AG09319 (cell line): ENCODE measurements around the gene CHSY1.
A peak's percentile ranks its signal among the peaks of the same experiment; 100 is the strongest.

Experiments used
- DNase-seq: peaks from one replicate; pipeline ENCODE4 v3.0.0-alpha.2; 2010; ENCODE audit warnings: low read depth; ENCODE audit errors: extremely low read depth
- CTCF ChIP-seq: IDR thresholded peaks from 2 replicates; pipeline ENCODE4 v1.5.1; 2011; ENCODE audit warnings: low read depth, mild to moderate bottlenecking, inconsistent platforms, low read length, moderate library complexity

Gene CHSY1

GRCh38 chr15:101132390-101133180 lies 119.3 kb downstream of the CHSY1 start:
- DNase-seq = no peak
- no peak for TF ChIP-seq CTCF

GRCh38 chr15:101131489-101132389 lies 120.1 kb downstream of the CHSY1 start:
- no peak for DNase-seq
- TF ChIP-seq CTCF = no peak

GRCh38 chr15:101129851-101130380 lies 121.9 kb downstream of the CHSY1 start:
- no peak for DNase-seq
- no peak for TF ChIP-seq CTCF

GRCh38 chr15:101128221-101129015 lies 123.4 kb downstream of the CHSY1 start:
- peak; percentile 87 for DNase-seq
- TF ChIP-seq CTCF = no peak

- peak; percentile 77 for DNase-seq
These were observed 124.3 kb downstream of the CHSY1 start for GRCh38 chr15:101127506-101128076.

More at GRCh38 chr15:101127506-101128076, 124.3 kb downstream of the CHSY1 start:
- no peak for TF ChIP-seq CTCF
